PC-3 (cell line): ENCODE results near the gene PGAP6. TPM values are rescaled to one million over a fixed set of nuclear protein-coding genes. Genes with fewer than 3 reads are reported as not detected.

Experiments used
- ATAC-seq: fragments of 200-7000 bp; cut with Tn5 transposase; 2 replicates; pipeline ENCODE4 v1.9.1; 2020; ENCODE audit warnings: mild to moderate bottlenecking, moderate library complexity
- BruUV-seq: library from RNA; stranded (reverse); fragments of 400-500 nt; replicated peaks from 2 replicates; lab custom pipeline; 2021; lab: Mats Ljungman, UMichigan
- CTCF ChIA-PET: fragments of 300-600 bp; sonication (Branson Sonifier 250); formaldehyde crosslinking; loops from one replicate; lab custom pipeline; 2022; ENCODE audit warnings: antibody characterized with exemption; lab: Charles Lee
- POLR2A ChIA-PET: fragments of 300-600 bp; sonication (Branson Sonifier 250); formaldehyde crosslinking; loops from one replicate; lab custom pipeline; 2022; ENCODE audit warnings: antibody characterized with exemption; ENCODE audit not compliant: unreplicated experiment; lab: Charles Lee
- DNase-seq: peaks from one replicate; pipeline ENCODE4 v3.0.0-alpha.2; 2015
- H2AFZ ChIP-seq: fragments of 300-600 bp; sonication (generic); 2 replicates; pipeline ENCODE4 v1.6.0; 2016; ENCODE audit warnings: antibody characterized with exemption, low read length
- H3F3A ChIP-seq: fragments of 300-600 bp; sonication (generic); one replicate; pipeline ENCODE4 v1.6.0; 2017; ENCODE audit warnings: antibody characterized with exemption, low read length, control low read depth, mild to moderate bottlenecking; ENCODE audit not compliant: unreplicated experiment
- H3K27ac ChIP-seq: fragments of 300-600 bp; sonication (generic); 2 replicates; pipeline ENCODE4 v1.5.1; 2016; ENCODE audit warnings: mild to moderate bottlenecking, low read length
- H3K27me3 ChIP-seq: fragments of 300-600 bp; sonication (generic); 2 replicates; pipeline ENCODE4 v1.6.1; 2016; ENCODE audit warnings: low read length, mixed read lengths
- H3K36me3 ChIP-seq: fragments of 300-600 bp; sonication (generic); 2 replicates; pipeline ENCODE4 v1.6.1; 2016; ENCODE audit warnings: low read depth, mixed run types, low read length, mixed read lengths
- H3K4me1 ChIP-seq: fragments of 300-600 bp; sonication (generic); 2 replicates; pipeline ENCODE4 v1.5.1; 2016; ENCODE audit warnings: low read length; ENCODE audit not compliant: insufficient read depth
- H3K4me2 ChIP-seq: fragments of 300-600 bp; sonication (generic); 2 replicates; pipeline ENCODE4 v1.6.0; 2016; ENCODE audit warnings: low read length
- H3K4me3 ChIP-seq: fragments of 300-600 bp; sonication (generic); 2 replicates; pipeline ENCODE4 v1.5.1; 2016; ENCODE audit warnings: mild to moderate bottlenecking, low read length, mixed read lengths
- H3K79me2 ChIP-seq: fragments of 300-600 bp; sonication (generic); 2 replicates; pipeline ENCODE4 v1.6.1; 2017; ENCODE audit warnings: low read length, mixed read lengths
- H3K9ac ChIP-seq: fragments of 300-600 bp; sonication (generic); 2 replicates; pipeline ENCODE4 v1.6.0; 2016; ENCODE audit warnings: mild to moderate bottlenecking, low read length
- H3K9me2 ChIP-seq: fragments of 300-600 bp; sonication (generic); replicated peaks from 2 replicates; pipeline ENCODE4 v1.6.1; 2016; ENCODE audit warnings: mixed run types, low read length, mixed read lengths
- H3K9me3 ChIP-seq: fragments of 300-600 bp; sonication (generic); 2 replicates; pipeline ENCODE4 v1.6.1; 2016; ENCODE audit warnings: low read length, mixed read lengths
- H4K20me1 ChIP-seq: fragments of 300-600 bp; sonication (generic); 2 replicates; pipeline ENCODE4 v1.6.1; 2016; ENCODE audit warnings: low read length, mixed read lengths
- EZH2 ChIP-seq: fragments of 300-600 bp; sonication (generic); IDR thresholded peaks from one replicate; pipeline ENCODE4 v1.6.1; 2017; ENCODE audit warnings: antibody characterized with exemption, mild to moderate bottlenecking, low read length; ENCODE audit not compliant: unreplicated experiment
- EZH2phosphoT487 ChIP-seq: fragments of 300-600 bp; sonication (generic); IDR thresholded peaks from 2 replicates; pipeline ENCODE4 v1.6.1; 2018; ENCODE audit warnings: mild to moderate bottlenecking, antibody characterized with exemption, low read length, borderline replicate concordance
- intact Hi-C: fragments of 100-400 bp; cut with micrococcal nuclease; formaldehyde crosslinking; loops from 2 replicates; pipeline ENCODE4 v1.9.0; 2023
- total RNA-seq: library from RNA; depleted of rRNA; stranded (reverse); fragments of >200 nt; gene quantifications from 2 replicates; pipeline ENCODE4 v1.2.3, GENCODE V29; 2014
- TF ChIP-seq, protein P1 (sequence below): fragments of 300-600 bp; sonication (generic); conservative IDR thresholded peaks from 2 replicates; pipeline ENCODE4 v1.5.1; 2017; ENCODE audit warnings: antibody characterized with exemption, low read depth, mild to moderate bottlenecking, low read length

The PGAP6 gene
- total RNA-seq, 1 experiment from 2014 or later = 40.8 TPM

- H3K4me3 ChIP-seq = no peak overlapping the region
- H3K9me2 ChIP-seq = no peaks in the 10 kb centered on the region
- no peaks in the 10 kb centered on the region; the same call in 1 of the 2 replicates for H4K20me1 ChIP-seq
- no peak for ATAC-seq
- ChIA-PET POLR2A (interaction anchor here (0.7 kb wide), 1 partner anchor 24 kb away, joined by 16 read pairs; no protein-coding TSS in a partner anchor), CTCF (no interaction called here)
- no peak overlapping the region for H3K27ac ChIP-seq
- no peak overlapping the region for H2AFZ ChIP-seq
- no peaks in the 10 kb centered on the region for H3K36me3 ChIP-seq
- H3K4me1 ChIP-seq = peaks cover 18% of the 10 kb centered on the region
- no peak overlapping the region for H3K9ac ChIP-seq
- no peaks in the 10 kb centered on the region for H3F3A ChIP-seq
- no peak for DNase-seq
- TF ChIP-seq, protein P1, sequence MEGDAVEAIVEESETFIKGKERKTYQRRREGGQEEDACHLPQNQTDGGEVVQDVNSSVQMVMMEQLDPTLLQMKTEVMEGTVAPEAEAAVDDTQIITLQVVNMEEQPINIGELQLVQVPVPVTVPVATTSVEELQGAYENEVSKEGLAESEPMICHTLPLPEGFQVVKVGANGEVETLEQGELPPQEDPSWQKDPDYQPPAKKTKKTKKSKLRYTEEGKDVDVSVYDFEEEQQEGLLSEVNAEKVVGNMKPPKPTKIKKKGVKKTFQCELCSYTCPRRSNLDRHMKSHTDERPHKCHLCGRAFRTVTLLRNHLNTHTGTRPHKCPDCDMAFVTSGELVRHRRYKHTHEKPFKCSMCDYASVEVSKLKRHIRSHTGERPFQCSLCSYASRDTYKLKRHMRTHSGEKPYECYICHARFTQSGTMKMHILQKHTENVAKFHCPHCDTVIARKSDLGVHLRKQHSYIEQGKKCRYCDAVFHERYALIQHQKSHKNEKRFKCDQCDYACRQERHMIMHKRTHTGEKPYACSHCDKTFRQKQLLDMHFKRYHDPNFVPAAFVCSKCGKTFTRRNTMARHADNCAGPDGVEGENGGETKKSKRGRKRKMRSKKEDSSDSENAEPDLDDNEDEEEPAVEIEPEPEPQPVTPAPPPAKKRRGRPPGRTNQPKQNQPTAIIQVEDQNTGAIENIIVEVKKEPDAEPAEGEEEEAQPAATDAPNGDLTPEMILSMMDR = no peak
- TF ChIP-seq EZH2 (no peak), EZH2phosphoT487 (no peak)
- no peaks in the 10 kb centered on the region for H3K27me3 ChIP-seq
- no peaks in the 10 kb centered on the region for H3K9me3 ChIP-seq
- no peak overlapping the region for H3K4me2 ChIP-seq
- peaks cover 45% of the 10 kb centered on the region for H3K79me2 ChIP-seq
- no TSS peak for BruUV-seq
- intact Hi-C loops = no loop called here
Observed at GRCh38 chr16:325375-326145, 56.2 kb downstream of the PGAP6 start.

DNA sequence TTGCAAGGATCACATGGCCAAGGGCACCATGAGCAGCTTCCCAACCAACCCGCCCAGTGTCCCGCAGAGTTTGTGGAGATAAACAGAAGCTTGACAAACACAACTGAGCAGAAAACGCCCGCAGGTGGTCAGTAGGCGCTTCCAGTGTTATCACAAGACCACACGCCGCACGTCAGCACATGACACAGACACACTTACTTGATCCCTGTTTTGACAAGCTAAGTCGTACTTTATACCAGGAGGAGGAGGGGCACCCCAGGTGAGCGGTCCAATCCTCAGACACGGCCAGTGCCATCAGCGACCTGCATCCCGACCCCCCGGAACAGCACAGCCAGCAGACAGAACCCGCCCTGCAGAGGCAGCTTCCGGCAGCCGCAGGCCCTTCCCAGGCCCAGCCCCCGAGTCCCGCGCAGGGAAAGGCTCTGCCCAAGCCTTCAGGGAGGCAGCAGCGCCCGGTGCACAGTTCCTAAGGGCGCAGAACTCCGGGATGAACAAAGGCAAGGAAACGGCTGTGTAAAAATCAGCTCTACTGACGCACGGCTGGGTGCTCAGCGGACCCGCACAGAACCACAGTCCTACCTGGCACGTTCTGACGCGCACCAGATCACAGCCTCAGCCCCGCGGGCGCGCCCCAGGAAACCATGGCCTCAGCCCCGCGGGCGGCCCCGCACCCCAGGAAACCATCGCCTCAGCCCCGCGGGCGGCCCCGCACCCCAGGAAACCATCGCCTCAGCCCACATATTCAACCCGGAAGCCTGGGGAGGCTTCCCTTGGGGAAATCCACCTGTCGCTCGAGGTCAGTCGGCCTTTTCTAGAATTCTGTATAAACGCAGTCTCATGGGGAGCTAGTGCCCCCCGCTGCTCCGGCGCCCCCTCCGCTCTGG is 57.1 kb downstream of the PGAP6 start:
- TF ChIP-seq EZH2phosphoT487 (no peak), EZH2 (no peak)
- TF ChIP-seq, protein P1 = no peak
- ATAC-seq (no peak), DNase-seq (no peak)
- intact Hi-C loops = no loop called here
- BruUV-seq = no TSS peak
- H3K9me3 ChIP-seq = no peaks in the 10 kb centered on the region
- H3K4me1 ChIP-seq = peaks cover 18% of the 10 kb centered on the region
- H3K4me2 ChIP-seq = no peak overlapping the region
- H3F3A ChIP-seq = no peaks in the 10 kb centered on the region
- ChIA-PET CTCF (no interaction called here), POLR2A (no interaction called here)
- H2AFZ ChIP-seq = no peak overlapping the region
- H3K4me3 ChIP-seq = no peak overlapping the region
- H3K79me2 ChIP-seq = peaks cover 38% of the 10 kb centered on the region
- H3K27me3 ChIP-seq = no peaks in the 10 kb centered on the region
- no peaks in the 10 kb centered on the region; the same call in 1 of the 2 replicates for H4K20me1 ChIP-seq
- no peaks in the 10 kb centered on the region for H3K36me3 ChIP-seq
- no peaks in the 10 kb centered on the region for H3K9me2 ChIP-seq
- H3K27ac ChIP-seq = no peak overlapping the region
- H3K9ac ChIP-seq = no peak overlapping the region
